Epidermal melanocyte (primary cell): ENCODE results near the gene DOCK9.

Experiments used
- DNase-seq: peaks from one replicate; pipeline ENCODE4 v3.0.0; 2011; ENCODE audit warnings: low spot score; ENCODE audit not compliant: insufficient read length

DOCK9 gene

DNA sequence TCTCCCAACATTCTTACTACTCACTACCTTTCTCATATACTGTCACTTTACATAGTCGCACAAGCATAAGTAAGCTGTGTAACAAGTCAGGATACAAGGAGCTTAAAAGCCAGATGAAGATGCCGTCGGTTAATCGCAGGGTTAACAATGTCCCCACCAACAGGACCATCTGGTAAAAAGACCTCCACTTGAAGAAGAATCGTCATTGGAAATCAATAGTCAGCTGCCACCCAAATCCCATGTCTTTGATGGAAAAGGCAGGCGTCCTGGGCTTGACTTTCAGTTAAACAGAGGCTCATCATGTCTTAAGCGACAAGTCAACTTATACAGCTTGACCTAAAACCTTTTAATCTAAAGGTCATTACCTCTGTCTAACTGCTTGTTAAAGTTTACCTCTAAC is 27.2 kb downstream of the DOCK9 start:
- no peak for DNase-seq

DNA sequence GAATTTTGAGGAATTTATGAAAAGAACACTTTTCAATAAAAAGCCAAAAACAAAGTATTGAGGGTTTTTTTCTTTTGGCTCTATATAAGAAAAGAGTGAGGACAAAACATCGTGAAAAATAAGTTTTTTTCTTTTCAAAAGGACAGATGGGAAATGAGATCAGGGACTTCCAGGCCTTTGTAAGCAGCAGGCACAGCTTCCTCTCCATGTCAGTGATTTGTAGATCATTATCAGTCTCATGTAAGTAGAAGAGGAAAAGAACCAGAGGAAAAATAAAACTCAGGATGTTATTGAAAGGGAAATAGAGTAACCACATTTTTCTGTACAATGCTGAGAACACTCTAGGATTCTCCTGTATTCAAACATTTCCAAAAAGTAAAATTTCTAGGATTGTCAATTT is 29.9 kb downstream of the DOCK9 start:
- no peak for DNase-seq

DNA sequence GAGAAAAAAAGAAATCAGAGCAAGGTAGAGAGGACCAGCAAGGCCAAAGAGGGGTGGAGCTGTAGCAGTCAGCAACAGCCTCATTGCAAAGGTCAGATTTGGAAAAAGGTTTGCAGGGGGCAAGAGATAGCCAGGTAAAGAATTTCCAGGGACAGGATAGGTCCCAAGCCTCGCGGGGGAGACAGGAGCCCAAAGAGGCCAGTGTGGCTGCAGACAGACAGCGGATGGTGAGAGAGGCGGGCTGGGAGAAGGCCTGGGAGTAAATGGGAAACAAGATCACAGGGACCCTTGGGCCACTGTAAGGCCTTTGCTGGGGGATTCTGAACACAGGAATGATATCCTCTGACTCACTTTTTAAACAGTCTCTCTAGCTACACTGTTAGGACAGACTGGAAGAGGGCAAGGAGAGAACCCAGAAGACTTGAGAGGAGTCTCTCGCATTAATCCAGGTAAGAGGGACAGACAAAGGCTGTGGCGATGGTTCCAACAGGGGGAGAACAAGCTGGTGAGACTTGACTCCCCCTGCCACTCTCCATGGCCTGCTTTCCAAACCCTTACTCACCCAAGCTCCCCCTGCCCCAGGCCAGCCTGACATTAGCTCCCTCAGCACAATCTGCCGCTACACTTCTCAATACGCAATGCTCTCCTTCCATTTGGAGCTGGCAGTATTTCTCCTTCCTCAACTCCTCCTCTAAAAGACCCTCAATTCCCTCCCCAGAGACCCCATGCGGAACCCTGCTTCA is 31.8 kb downstream of the DOCK9 start:
- no peak for DNase-seq

GRCh38 chr13:98944336-98944735 is 33.5 kb downstream of the DOCK9 start:
- no peak for DNase-seq

DNA sequence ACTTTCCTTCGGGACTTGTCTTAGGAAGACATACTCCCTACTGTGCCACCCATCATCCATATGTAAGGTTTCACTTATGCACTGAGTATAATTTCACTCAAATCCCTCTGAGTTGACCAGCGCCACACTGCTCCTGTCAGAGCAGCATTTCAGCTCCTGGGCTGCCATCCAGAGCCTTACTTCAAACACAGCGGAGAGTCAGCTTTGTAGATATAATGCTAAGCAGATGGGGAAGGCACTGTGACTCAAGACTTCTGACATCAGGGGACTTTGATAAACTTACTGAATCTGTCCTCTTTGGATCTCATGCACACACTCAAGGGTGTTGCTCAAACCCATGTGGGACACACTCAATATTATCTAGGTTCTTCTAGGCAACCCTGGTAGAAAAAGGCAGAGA is 34.9 kb downstream of the DOCK9 start:
- DNase-seq, result no peak

GRCh38 chr13:98942485-98942884 is 35.4 kb downstream of the DOCK9 start:
- no peak for DNase-seq

DNA sequence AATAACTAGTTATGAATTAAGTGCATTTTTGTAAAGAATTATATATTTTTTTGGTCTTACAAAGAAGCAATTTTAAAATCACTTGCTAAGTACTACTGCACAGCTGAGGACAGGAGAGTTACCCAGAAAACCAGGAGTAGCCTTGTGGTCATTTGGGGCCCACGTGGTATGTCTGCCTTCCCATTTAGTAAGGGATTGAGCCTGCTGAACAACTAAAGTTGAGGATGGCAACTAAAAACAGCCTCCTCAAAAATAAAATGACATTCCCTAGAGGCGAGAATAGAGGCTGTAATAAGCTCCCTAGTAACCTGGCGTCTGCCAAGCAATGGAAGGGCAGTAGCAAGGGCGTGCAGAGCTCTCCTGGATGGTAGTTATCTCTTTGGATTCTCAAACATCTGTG is 36.3 kb downstream of the DOCK9 start:
- no peak for DNase-seq

GRCh38 chr13:98941126-98941525 is 36.7 kb downstream of the DOCK9 start:
- no peak for DNase-seq

DNA sequence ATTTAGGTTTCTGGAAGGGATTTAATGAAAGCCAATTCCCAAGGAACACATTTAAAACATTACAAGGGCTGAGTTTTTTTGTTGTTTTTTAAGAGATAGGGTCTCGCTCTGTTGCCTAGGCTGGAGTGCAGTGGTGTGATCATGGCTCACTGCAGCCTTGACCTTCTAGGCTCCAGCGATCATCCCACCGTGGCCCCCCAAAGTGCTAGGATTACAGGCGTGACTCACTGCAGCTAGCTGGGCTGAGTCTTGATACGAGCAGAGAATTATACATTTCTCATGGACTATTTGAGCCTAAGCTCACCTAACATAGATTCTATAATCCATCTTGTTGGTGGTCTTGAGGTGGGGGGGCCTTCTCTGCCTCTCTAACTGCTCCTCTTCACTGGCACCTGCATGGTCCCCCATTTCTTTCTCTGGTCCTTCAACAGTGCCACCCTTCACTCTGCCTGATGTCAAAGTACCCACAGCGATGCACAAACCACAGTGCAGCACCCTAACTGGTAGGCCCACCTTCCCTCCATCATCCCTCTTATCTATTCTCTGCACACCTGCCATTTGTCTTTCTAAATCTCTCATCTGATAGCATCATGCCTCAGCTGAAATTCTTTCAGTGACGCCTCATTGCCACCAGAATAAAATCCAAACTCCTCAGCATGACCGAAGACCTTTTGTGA is 37.4 kb downstream of the DOCK9 start:
- no peak for DNase-seq

DNA sequence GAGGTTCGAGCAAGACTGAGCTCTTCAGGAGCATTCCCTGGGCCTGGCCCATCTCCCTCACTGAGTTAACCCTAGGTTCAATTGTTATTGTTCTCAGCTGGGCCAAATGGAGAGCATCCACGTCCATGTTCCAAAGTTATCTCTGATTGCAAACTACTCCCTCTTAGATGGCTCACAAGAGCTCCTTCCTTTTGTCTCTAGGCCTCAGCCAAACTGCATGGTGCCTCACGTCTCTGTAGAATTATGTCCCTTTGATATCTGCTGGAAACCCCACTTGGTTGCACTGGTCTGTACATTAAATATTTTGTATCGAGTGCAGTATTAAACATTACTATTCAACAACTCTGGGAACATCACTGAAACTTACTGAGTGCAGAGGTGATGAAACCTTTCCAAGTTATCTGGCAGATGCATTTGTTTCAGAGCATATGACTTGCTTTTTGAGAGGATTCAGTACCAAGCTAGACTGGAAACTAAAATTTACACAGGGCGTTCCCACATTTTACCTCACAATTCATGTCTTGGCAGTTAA is 38.1 kb downstream of the DOCK9 start:
- DNase-seq, result no peak

- no peak for DNase-seq
These were observed 39.1 kb downstream of the DOCK9 start for GRCh38 chr13:98938801-98939200.

- DNase-seq, result no peak
These were observed 39.9 kb downstream of the DOCK9 start for GRCh38 chr13:98937911-98938381.

DNA sequence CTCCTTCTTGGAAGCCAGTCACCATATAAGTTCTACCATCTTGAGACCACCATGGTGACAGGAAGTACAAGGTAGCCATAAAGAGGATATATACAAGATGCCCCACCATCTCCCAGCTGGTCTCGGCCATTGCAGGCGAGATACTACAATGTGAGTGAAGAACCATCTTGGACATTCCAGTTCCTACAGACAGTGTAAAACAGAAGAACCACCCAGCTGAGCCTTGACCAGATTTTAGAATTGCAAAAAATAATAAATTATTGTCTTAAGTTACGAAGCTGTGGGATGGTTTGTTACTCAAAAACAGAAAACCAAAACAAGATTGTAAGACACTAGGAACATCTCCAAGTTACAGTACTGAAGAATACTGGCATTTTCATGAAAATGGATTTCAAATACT is 43.6 kb downstream of the DOCK9 start:
- no peak for DNase-seq

- no peak for DNase-seq
These were observed 47.7 kb downstream of the DOCK9 start for GRCh38 chr13:98930151-98930591.

- no peak for DNase-seq
These were observed 49.6 kb downstream of the DOCK9 start for GRCh38 chr13:98927951-98928927.

DNA sequence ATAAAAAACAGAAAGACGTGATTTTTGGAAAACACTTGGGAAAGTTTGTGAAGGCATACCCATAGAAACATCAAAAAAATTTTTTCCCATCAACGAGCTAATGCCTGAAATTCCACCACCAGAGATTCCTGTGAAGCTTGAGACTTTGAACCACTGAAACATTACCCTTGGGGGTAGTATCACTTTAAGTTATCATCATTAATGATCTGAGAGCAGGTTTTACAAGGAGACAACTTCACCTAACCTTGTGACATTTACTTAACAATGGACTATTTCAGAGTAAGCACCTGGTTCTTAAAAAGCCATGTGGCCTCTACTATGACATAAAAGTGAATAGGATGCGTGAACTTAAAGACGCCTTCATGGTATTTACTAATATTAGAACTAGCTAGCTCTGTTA is 51.9 kb downstream of the DOCK9 start:
- no peak for DNase-seq

DNA sequence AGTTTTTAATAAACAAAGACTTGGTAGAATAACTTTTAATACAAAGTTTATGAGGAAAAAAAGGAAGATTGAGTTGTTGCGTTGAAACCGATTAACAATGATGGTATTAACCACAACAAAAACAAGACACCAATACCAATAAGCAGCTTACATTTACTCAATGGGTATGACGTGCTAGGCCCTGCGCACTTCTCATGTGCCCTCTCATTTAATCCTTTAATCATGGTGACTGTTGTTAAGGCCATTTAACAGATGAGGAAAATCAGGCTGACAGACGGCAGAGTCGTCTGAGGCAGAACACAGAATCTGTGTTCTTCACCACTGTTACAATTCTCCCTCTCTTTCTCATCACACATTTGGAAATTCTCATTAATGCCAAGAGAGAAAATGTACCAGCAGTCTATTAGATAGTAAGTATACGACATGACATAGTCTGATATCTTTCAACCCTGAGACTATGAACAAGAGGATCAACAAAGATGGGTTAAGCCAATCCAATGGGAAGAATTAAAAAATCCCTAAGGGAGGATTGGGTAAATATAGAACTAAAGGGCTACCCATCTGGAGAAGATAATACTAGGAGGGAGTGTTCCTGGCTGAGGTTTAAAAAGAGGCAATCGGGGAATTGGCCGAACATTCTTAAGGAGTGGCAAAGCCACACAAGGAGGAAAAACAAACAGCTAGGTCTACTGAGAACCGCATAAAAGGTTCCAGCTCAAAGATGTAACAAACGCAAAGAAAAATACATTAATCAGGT is 54.0 kb downstream of the DOCK9 start:
- DNase-seq, result no peak

- no peak for DNase-seq
These were observed 55.6 kb downstream of the DOCK9 start for GRCh38 chr13:98922306-98922705.

DNA sequence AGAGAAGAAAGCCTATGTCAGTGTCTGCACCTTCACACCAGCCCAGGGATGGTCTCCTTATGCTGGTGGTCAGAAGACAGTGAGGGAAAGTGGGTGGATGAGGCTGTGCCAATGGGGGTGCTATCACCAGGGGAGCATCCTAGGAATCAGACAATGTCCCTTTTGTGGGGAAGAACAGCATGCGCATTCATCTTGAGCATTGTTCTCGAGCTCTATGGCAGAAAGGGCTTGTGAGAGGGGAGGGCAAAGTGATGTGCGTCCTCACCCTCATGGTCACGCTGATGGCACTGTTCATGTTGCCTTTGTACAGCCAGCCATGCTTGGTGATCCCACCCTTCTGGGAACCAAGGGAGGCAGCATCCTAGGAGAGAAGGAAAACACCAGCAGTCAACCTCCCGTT is 56.1 kb downstream of the DOCK9 start:
- DNase-seq, result no peak

GRCh38 chr13:98921015-98921580 is 56.8 kb downstream of the DOCK9 start:
- no peak for DNase-seq
